SIG-M5 (cell line): ENCODE results near the gene ITGAL.
"Not testable (repeated sequence)": the region's sequence is repeated elsewhere in the genome, so short reads cannot be mapped to it uniquely, and the experiment has no call there.

Experiments used
- DNase-seq: peaks from one replicate; lab custom pipeline; 2025; lab: John Stamatoyannopoulos, UW

ITGAL gene

DNA sequence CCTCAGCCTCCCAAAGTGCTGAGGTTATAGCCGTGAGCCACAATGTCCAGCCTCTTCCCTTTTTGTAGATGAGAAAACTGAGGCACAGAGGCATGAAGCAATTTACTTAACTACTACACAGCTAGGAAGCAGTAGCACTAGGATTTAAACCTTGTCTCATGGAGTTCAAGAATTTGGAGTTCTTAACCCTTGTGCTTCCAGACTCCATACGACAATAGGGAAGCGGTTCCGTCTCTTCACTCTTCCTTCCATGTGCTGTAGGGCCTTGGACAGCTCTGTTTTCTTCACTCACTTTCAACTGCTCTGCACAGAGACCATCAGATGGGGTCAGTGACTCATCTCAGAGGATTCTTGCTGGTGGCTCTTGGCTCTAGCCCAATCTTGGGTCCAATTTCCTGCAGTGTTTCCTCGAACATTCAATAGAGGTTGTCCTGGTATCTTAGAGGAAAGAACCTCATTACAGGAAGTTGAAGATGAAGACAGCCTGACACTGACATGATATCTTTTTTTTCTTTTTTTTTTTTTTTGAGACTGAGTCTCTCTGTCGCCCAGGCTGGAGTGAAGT is 19.3 kb downstream of the ITGAL start:
- DNase-seq = no peak

DNA sequence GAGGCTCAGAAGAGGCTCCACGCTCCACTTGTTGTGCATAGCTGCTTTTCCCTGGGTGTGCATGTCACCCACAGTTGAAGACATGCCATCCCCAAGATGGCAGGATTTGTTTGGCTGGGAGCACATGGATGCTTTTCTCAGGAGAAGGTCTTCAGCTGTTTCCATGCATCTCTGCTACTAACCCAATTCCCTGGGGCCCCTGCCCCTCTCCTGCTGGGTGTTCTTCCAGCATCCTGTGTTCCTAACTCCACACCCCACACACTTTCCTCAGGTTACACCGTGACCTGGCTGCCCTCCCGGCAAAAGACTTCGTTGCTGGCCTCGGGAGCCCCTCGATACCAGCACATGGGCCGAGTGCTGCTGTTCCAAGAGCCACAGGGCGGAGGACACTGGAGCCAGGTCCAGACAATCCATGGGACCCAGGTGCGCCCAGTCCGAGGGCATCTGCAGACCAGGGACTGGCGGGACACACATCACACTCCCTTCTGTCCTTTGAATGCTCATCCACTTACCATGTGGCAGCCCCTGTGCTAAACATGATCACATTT is 21.5 kb downstream of the ITGAL start:
- DNase-seq = no peak

DNA sequence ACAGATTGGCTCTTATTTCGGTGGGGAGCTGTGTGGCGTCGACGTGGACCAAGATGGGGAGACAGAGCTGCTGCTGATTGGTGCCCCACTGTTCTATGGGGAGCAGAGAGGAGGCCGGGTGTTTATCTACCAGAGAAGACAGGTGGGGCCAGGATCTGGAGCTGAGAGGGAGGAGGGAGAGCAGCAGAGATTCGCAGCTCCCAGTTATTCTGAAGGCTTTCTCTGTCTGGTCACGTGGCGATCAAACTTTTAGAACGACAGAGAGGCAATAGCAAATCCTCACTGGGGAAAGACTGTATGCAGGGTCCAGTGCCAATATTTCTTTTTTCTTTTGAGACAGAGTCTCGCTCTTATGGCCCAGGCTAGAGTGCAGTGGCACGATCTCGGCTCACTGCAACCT is 22.2 kb downstream of the ITGAL start:
- DNase-seq = no peak

DNA sequence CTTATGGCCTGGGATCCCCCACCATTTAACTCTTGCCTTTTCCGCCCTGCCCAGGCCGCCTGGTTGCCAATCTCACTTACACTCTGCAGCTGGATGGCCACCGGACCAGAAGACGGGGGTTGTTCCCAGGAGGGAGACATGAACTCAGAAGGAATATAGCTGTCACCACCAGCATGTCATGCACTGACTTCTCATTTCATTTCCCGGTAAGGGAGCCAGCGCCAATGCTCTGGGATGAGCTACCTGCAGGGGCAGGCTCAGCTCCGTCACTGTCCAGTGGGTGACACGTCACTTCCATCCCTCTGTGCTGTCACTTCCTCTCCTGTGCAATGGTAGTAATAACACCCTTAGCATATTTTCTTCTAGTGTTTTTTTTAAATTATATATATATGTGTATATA is 26.7 kb downstream of the ITGAL start:
- no peak for DNase-seq

DNA sequence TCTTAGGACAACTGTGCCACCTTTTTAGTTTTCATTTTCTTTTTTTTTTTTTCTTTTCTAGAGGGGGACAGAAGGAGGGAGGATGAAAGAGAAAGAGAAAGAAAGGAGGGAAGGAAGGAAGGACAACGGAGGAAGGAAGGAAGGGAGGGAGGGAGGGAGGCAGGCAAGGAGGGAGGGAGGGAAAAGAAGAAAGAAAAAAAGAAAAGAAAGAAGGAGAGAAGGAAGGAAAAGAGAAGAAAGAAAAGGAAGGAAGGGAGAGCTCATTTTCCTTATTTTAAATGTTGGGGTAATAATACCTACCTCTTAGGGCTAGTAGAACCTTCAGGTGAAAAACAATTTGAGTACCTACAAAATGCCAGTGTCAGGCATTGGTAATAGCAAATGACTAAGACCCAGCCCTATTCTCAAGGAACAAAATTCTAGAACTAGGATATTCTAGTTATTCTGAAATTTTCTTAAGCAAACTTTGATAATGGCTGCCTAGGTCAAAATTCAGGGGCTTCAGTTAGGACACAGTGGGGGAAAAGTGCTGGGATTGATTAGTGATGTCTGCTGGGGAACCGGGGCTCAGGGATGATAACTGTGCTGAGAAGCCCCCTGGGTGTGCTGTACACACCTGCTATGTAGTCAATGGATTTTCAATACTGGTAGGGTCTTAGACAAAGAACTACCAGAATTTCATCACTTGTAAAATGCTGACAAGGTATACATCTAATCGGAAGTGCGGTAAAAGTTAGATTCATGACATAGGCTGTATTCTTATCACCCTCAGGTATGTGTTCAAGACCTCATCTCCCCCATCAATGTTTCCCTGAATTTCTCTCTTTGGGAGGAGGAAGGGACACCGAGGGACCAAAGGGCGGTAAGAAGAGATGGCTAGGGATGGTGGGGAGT is 31.1 kb downstream of the ITGAL start:
- DNase-seq = no peak

DNA sequence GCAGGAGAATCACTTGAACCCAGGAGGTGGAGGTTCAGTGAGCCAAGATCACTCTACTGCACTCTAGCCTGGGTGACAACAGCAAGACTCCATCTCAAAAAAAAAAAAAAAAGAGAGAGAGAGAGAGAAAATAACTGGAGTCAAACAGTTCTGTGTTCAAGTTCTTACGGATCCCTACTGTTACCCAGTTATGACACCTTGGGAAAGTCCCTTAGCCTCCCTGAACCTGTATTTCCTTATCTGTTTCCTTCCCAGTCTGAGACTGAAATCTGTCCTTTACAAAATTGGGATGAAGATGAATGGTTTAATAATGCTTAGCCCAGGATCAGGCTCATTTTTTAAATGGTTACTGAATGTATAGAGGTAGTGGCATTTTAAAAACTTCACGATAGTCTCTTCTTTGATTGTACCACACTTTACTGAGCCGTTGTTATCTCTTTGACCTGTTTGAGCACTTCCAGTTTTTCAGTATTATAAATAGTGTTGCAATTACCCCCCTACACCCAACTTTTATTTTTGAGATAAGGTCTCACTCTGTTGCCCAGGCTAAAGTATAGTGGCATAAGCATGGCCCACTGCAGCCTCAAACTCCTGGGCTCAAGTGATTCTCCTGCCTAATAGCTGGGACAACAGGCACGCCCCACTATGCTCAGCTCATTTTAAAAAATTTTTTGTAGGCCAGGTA is 36.7 kb downstream of the ITGAL start:
- no peak for DNase-seq

DNA sequence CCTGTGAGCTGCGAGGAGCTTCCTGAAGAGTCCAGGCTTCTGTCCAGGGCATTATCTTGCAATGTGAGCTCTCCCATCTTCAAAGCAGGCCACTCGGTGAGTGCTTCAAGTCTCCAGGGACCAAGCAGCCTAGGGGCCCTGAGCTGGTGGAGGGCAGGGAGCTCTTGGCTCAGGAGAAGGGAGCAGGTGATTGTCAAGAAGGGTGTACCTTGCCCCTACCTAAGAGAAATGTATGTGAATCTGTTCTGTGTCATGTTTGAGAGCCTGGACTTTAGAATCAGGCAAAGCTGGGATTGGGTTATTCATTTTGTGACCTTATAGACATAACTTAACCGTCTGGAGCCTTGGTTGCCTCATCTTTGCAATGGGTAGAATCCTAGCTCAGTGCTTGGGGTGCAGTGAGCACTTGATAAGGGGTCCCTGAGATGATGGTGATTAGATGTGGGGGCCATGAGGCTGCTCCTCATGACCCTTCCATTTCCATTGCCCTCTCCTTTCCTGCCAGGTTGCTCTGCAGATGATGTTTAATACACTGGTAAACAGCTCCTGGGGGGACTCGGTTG is 37.9 kb downstream of the ITGAL start:
- no peak for DNase-seq

DNA sequence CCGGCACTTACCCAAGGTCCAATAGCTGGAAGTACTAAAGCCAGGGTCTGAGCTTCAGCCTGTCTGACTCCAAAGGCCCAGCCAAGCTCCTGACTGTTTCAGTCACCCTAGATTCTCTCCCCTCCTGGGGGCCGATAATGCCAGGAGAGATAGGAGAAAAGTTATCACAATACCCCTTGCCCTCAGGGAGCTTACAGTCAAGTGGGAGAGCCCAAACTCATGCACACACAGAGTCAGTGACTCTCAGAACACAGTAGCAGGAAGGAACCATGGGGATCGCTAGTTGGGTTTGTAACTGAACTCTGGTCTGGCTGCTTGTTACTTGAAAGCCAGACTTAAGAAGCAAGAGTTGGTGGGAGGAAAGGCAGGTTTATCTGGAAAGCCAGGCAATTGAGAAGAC is 39.0 kb downstream of the ITGAL start:
- DNase-seq = no peak

DNA sequence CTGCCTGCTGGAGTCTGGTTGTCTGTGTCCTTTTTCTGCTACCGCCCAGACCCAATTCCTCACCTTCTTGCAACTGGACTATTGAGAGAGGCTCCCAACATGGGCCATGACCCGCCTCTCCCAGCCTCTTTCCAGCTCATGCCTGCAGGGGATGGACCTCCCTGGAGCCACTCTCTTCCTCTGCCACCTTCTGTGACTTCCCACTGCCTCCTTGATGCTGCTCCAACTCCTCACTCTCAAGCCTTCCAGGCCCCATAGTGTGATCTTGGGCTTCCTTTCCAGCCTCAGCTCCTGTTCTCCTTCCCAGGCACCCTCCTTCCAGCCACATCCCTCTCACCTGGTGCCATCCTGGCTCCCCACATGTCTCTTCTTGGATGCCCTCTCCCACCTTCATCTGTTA is 42.7 kb downstream of the ITGAL start:
- DNase-seq = no peak

DNA sequence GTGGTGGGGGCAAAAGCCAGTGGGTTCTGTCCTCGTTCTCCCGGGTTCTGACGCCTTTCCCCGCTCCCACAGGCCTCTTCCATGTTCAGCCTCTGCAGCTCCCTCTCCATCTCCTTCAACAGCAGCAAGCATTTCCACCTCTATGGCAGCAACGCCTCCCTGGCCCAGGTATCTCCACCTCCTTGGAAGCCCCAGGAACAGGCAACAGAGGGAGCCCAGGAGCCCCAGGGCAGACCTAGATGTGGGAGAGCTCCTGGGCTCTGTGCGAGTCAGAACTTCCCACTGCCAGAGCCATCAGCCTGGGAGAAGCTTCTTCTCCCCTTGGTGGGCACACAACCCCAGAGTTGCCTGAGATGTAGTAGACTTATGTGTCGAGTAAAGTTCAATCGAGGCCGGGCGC is 46.0 kb downstream of the ITGAL start:
- no peak for DNase-seq

DNA sequence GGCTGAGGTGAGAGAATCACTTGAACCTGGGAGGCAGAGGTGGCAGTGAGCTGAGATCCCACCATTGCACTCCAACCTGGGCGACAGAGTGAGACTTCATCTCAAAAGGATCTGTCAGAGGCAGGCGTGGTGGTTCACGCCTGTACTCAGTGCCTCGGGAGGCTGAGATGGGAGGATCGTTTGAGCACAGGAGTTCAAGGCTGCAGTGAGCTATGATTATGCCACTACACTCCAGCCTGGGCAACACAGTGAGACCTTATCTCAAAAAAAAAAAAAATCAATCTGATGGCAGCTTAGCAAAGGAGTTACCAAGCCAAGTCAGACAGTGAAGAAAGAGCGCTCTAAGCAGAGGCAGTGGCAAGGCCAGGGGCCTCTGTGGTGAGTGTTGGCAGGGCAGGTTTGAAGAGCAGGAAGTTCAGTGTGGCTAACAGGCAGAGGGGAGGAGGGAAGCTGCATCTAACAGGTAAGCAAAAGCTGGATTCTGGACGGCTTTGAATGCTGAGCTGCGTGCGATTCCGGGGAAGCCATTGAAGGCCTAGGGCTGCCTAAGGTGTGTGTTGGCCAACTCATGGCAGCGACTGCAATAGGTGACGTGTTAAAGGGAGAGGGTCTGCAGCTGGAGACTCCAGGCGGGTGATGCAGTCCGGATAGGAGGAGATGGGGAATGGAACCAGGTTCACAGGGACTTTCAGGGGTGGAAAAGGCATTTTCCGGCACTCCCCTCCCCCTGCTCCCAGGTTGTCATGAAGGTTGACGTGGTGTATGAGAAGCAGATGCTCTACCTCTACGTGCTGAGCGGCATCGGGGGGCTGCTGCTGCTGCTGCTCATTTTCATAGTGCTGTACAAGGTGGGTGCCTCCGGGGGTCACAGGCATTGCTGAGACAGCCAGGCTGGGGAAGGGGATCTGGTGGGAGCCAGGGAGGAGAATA is 46.8 kb downstream of the ITGAL start:
- DNase-seq = no peak

DNA sequence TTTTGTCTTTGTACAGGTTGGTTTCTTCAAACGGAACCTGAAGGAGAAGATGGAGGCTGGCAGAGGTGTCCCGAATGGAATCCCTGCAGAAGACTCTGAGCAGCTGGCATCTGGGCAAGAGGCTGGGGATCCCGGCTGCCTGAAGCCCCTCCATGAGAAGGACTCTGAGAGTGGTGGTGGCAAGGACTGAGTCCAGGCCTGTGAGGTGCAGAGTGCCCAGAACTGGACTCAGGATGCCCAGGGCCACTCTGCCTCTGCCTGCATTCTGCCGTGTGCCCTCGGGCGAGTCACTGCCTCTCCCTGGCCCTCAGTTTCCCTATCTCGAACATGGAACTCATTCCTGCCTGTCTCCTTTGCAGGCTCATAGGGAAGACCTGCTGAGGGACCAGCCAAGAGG is 48.9 kb downstream of the ITGAL start:
- DNase-seq = no peak

DNA sequence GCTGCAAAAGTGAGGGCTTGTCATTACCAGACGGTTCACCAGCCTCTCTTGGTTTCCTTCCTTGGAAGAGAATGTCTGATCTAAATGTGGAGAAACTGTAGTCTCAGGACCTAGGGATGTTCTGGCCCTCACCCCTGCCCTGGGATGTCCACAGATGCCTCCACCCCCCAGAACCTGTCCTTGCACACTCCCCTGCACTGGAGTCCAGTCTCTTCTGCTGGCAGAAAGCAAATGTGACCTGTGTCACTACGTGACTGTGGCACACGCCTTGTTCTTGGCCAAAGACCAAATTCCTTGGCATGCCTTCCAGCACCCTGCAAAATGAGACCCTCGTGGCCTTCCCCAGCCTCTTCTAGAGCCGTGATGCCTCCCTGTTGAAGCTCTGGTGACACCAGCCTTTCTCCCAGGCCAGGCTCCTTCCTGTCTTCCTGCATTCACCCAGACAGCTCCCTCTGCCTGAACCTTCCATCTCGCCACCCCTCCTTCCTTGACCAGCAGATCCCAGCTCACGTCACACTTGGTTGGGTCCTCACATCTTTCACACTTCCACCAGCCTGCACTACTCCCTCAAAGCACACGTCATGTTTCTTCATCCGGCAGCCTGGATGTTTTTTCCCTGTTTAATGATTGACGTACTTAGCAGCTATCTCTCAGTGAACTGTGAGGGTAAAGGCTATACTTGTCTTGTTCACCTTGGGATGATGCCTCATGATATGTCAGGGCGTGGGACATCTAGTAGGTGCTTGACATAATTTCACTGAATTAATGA is 49.5 kb downstream of the ITGAL start:
- DNase-seq = no peak

DNA sequence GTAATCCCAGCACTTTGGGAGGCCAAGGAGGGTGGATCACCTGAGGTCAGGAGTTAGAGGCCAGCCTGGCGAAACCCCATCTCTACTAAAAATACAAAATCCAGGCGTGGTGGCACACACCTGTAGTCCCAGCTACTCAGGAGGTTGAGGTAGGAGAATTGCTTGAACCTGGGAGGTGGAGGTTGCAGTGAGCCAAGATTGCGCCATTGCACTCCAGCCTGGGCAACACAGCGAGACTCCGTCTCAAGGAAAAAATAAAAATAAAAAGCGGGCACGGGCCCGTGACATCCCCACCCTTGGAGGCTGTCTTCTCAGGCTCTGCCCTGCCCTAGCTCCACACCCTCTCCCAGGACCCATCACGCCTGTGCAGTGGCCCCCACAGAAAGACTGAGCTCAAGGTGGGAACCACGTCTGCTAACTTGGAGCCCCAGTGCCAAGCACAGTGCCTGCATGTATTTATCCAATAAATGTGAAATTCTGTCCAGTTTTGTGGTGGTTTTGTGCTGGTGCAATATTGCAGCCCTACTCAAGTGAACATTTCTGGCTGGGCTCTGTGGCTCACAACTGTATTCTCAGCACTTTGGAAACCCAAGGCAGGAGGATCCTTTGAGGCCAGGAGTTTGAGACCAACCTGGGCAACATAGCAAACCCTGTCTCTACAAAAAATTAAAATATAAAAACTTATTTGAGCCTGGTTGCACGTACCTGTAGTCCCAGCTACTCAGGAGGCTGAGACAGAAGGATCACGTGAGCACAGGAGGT is 50.3 kb downstream of the ITGAL start:
- not testable (repeated sequence) for DNase-seq

DNA sequence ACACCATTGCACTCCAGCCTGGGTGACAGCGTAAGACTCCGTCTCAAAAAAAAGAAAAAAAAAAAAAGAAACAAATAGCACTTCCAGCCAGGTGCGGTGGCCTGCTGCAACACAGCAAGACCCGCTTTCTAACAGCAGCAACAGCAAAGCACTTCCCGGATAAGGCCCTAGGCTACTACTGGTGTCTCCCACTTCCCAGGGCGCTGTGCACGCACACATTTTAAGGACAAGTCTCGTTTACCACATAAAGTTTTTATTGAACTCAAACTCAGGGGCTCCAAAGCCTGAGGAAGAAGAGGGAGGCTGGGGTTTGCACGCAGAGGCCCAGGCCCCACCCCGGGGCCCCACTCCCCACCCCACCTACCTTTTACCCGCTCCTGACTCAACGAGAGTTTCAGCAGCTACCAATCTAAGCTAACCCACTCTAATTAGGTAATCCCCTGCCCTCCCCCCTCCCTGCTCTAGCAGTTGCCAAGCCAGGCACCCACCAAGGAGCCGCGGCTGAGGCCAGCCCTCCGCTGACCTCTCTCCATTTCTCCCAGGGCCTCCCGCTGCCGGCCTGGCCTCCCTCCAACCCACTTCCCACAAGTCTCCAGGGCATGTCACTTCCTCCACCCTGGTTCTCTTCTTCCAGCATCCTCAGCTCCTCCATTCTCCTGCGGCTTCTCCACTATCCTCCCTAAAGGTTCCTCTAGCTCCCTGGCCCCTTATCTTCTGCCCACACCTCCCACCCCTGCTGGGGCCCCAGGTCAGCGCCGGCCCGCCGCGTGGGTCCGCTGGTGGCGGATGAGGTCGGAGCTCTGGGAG is 51.4 kb downstream of the ITGAL start:
- DNase-seq = no peak

DNA sequence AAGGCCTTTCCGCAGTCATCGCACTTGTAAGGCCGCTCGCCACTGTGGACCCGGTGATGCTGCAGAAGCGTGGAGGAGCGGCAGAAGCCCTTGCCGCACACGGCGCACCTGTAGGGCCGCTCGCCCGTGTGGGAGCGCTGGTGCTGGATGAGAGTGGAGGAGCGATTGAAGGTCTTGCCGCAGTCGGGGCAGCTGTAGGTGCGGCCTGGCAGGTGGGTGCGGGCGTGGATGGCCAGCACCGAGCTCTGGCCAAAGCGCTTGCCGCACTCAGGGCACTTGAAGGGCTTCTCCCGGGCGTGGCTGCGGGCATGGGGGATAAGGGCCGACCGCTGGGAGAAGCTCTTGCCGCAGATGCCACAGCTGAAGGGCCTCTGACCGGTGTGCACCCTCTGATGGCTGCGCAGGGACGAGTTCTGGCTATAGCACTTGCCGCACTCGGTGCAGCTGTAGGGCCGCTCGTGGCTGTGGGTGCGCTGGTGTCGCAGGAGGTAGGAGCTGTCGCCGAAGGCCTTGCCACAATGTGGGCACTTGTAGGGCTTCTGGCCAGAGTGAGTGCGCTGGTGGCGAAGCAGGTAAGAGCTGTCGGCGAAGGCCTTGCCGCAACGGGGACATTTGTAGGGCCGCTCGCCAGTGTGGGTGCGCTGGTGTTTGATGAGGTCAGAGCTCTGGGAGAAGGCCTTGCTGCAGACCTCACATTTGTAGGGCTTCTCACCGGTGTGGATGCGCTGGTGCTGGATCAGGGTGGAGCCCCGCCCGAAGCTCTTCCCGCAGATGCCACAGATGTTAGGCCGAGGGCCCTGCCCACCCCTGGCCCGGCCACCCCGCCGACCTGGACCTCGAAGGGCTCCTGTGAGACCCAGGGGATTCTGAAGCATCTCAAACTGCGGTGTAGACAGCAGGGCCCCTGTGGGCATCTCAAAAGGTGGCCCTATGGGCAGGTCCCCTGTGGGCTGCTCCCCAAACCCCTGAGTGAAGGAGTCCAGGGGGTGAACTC is 52.3 kb downstream of the ITGAL start:
- no peak for DNase-seq

DNA sequence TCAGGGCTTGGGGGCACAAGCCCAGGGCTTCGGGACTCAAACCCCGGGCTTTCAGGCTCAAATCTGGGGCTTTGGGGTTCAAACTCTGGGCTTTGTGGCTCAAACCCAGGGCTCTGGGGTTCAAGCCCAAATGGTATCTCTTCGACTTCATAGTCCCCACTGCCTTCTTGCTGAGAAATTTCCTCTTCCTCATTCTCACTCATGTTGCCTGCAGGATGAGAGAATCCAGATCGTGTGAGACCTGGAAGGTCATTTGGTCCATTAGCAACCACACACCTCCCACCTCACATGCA is 53.2 kb downstream of the ITGAL start:
- DNase-seq = no peak
